GM21786 (cell line): ENCODE measurements around the gene SBF1.
"Not testable (repeated sequence)": the region's sequence is repeated elsewhere in the genome, so short reads cannot be mapped to it uniquely, and the experiment has no call there.

ENCODE experiments used
- ATAC-seq: cut with Tn5 transposase; IDR thresholded peaks from one replicate; pipeline ENCODE4 v1.9.1; 2021; ENCODE audit not compliant: unreplicated experiment

The SBF1 gene

GRCh38 chr22:50400406-50400805 is 74.4 kb downstream of the SBF1 start:
- ATAC-seq = no peak

- ATAC-seq = no peak
Measured at GRCh38 chr22:50399751-50400331, 75.0 kb downstream of the SBF1 start.

GRCh38 chr22:50398831-50399648 is 75.8 kb downstream of the SBF1 start:
- no peak for ATAC-seq

GRCh38 chr22:50397371-50398060 is 77.3 kb downstream of the SBF1 start:
- not testable (repeated sequence) for ATAC-seq

GRCh38 chr22:50396751-50397370 is 78.0 kb downstream of the SBF1 start:
- ATAC-seq = no peak
